K562 (cell line): ENCODE measurements around the gene SERPINB12.

Experiments used
- JUNB ChIP-seq: fragments of 450-650 bp; formaldehyde crosslinking; conservative IDR thresholded peaks from 2 replicates; pipeline ENCODE4 v1.4.0; 2020; ENCODE audit warnings: mild to moderate bottlenecking
- MAX ChIP-seq: sonication (generic); formaldehyde crosslinking; IDR thresholded peaks from 2 replicates; pipeline ENCODE4 v1.9.0; 2022; ENCODE audit warnings: mild to moderate bottlenecking, missing genetic modification reagents
- NFXL1 ChIP-seq: fragments of 450-650 bp; formaldehyde crosslinking; IDR thresholded peaks from 2 replicates; pipeline ENCODE4 v1.4.0; 2021; ENCODE audit warnings: mild to moderate bottlenecking
- PHB ChIP-seq: fragments of 250-450 bp; sonication (Bioruptor Pico); IDR thresholded peaks from 2 replicates; pipeline ENCODE4 v1.5.0; 2021
- PPARD ChIP-seq: fragments of 250-450 bp; sonication (Bioruptor Pico); IDR thresholded peaks from 2 replicates; pipeline ENCODE4 v1.8.0; 2022; ENCODE audit warnings: inconsistent platforms, mild to moderate bottlenecking, moderate library complexity
- SRSF1 ChIP-seq: fragments of 200-400 bp; formaldehyde crosslinking; IDR thresholded peaks from 2 replicates; pipeline ENCODE4 v1.6.1; 2017; ENCODE audit warnings: mild to moderate bottlenecking, low read depth, low read length, moderate library complexity
- YY1 ChIP-seq, 3 experiments: IDR thresholded peaks; 2 replicates each; pipeline ENCODE4 v1.6.1; 2011; ENCODE audit warnings: low read length in 2 of 3, mild to moderate bottlenecking in 2 of 3, moderate library complexity in 2 of 3, borderline replicate concordance in 1 of 3, control low read depth in 1 of 3, low read depth in 1 of 3; ENCODE audit not compliant: insufficient read depth in 3 of 3, insufficient replicate concordance in 2 of 3, control insufficient read depth in 1 of 3, insufficient read length in 1 of 3; ENCODE audit errors: extremely low read depth in 1 of 3
- ZBTB8A ChIP-seq: fragments of 450-650 bp; IDR thresholded peaks from 2 replicates; pipeline ENCODE4 v1.6.1; 2018; ENCODE audit warnings: mild to moderate bottlenecking, moderate library complexity; ENCODE audit not compliant: partially characterized antibody
- ZNF668 ChIP-seq: fragments of 250-450 bp; sonication (Bioruptor Pico); IDR thresholded peaks from 2 replicates; pipeline ENCODE4 v1.8.0; 2022; ENCODE audit warnings: mild to moderate bottlenecking, inconsistent platforms
- ZNF79 ChIP-seq: fragments of 250-450 bp; sonication (Bioruptor Pico); IDR thresholded peaks from 2 replicates; pipeline ENCODE4 v1.4.0; 2020; ENCODE audit warnings: low read depth, mild to moderate bottlenecking, moderate library complexity
- TF ChIP-seq, protein P1 (sequence below), 2 experiments: fragments of 450-650 bp in 1 of 2; sonication (generic) in 1 of 2; formaldehyde crosslinking in 1 of 2; IDR thresholded peaks; 2 replicates each; pipeline versions ENCODE4 v1.7.1 to v1.9.0; 2016 to 2022; ENCODE audit warnings: inconsistent platforms in 1 of 2, mild to moderate bottlenecking in 1 of 2, missing genetic modification reagents in 1 of 2

DNA sequence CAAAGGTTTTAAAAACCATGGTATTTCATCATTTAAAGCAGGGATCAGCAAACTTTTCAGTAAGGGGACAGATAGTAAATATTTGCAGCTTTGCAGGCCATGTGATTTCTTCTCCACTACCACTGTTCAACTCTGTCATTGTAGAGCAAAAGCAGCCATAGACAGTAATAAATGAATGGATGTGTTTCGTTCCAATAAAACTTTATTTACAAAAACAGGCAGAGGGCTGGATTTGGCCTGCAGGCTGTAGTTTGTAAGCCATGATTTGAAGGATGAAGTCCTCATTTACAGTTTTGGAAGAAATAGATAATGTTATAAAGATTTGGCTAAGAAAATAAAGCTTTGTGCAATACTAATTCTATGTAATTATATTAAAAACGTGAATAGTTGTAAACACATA lies 1.8 kb downstream of the SERPINB12 start:
- TF ChIP-seq NFXL1 (CRISPR knock-in tag) = no peak
- no peak for TF ChIP-seq JUNB (CRISPR knock-in tag)
- TF ChIP-seq PPARD (CRISPR knock-in tag) = no peak
- TF ChIP-seq, protein P1, sequence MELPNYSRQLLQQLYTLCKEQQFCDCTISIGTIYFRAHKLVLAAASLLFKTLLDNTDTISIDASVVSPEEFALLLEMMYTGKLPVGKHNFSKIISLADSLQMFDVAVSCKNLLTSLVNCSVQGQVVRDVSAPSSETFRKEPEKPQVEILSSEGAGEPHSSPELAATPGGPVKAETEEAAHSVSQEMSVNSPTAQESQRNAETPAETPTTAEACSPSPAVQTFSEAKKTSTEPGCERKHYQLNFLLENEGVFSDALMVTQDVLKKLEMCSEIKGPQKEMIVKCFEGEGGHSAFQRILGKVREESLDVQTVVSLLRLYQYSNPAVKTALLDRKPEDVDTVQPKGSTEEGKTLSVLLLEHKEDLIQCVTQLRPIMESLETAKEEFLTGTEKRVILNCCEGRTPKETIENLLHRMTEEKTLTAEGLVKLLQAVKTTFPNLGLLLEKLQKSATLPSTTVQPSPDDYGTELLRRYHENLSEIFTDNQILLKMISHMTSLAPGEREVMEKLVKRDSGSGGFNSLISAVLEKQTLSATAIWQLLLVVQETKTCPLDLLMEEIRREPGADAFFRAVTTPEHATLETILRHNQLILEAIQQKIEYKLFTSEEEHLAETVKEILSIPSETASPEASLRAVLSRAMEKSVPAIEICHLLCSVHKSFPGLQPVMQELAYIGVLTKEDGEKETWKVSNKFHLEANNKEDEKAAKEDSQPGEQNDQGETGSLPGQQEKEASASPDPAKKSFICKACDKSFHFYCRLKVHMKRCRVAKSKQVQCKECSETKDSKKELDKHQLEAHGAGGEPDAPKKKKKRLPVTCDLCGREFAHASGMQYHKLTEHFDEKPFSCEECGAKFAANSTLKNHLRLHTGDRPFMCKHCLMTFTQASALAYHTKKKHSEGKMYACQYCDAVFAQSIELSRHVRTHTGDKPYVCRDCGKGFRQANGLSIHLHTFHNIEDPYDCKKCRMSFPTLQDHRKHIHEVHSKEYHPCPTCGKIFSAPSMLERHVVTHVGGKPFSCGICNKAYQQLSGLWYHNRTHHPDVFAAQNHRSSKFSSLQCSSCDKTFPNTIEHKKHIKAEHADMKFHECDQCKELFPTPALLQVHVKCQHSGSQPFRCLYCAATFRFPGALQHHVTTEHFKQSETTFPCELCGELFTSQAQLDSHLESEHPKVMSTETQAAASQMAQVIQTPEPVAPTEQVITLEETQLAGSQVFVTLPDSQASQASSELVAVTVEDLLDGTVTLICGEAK (IDR thresholded peaks at IDR 0.05) = peak; percentile 79
- TF ChIP-seq, protein P1 (CRISPR knock-in tag; IDR thresholded peaks at IDR 0.05) = no peak
- no peak for TF ChIP-seq ZBTB8A
- TF ChIP-seq ZNF79 (CRISPR knock-in tag) = no peak
- no peak for TF ChIP-seq YY1 (IDR thresholded peaks at IDR 0.05; ENCODE audit: borderline replicate concordance in 1 of 3, control insufficient read depth in 1 of 3, extremely low read depth in 1 of 3, insufficient read depth in 3 of 3, insufficient read length in 1 of 3, insufficient replicate concordance in 2 of 3, low read depth in 1 of 3, low read length in 2 of 3)
- TF ChIP-seq SRSF1 = no peak
- TF ChIP-seq PHB (CRISPR knock-in tag) = no peak
- TF ChIP-seq MAX (CRISPR knock-in tag) = no peak
- no peak for TF ChIP-seq ZNF668 (CRISPR knock-in tag)
